Keratinocyte (primary cell): ENCODE measurements around the gene NAPB. TPM values are rescaled to one million over a fixed set of nuclear protein-coding genes. Genes with fewer than 3 reads are reported as not detected.

ENCODE experiments used
- DNase-seq: peaks from one replicate; pipeline ENCODE4 v3.0.0-alpha.2; 2011; ENCODE audit warnings: low read depth, missing footprints, low spot score
- FAIRE-seq: peaks from 2 replicates; lab custom pipeline; 2011; peaks lifted over from hg19 to GRCh38; lab: Jason Lieb, UNC
- H2AFZ ChIP-seq: 2 replicates; pipeline ENCODE4 v1.6.0; 2012; ENCODE audit warnings: low read length, control low read depth, inconsistent platforms; ENCODE audit not compliant: control insufficient read depth
- H3K27ac ChIP-seq: 2 replicates; pipeline ENCODE4 v1.5.1; 2011; ENCODE audit warnings: low read length; ENCODE audit not compliant: control insufficient read depth, insufficient read depth
- H3K27me3 ChIP-seq: 3 replicates; pipeline ENCODE4 v1.6.0; 2011; ENCODE audit warnings: low read length; ENCODE audit not compliant: control insufficient read depth, insufficient read depth; ENCODE audit errors: extremely low read depth
- H3K36me3 ChIP-seq, 2 experiments: 2 replicates in 1 of 2; 3 replicates in 1 of 2; pipeline ENCODE4 v1.5.1; 2011; ENCODE audit warnings: low read length in 2 of 2, mild to moderate bottlenecking in 1 of 2; ENCODE audit not compliant: control insufficient read depth in 2 of 2, insufficient read depth in 2 of 2; ENCODE audit errors: extremely low read depth in 1 of 2
- H3K4me1 ChIP-seq: 3 replicates; pipeline ENCODE4 v1.5.1; 2011; ENCODE audit warnings: low read length; ENCODE audit not compliant: control insufficient read depth, insufficient read depth; ENCODE audit errors: extremely low read depth
- H3K4me2 ChIP-seq: 3 replicates; pipeline ENCODE4 v1.6.0; 2011; ENCODE audit warnings: low read depth, low read length; ENCODE audit not compliant: control insufficient read depth, insufficient read depth; ENCODE audit errors: extremely low read depth
- H3K4me3 ChIP-seq, 3 experiments: fragments of 200-600 bp in 1 of 3; sonication (generic) in 1 of 3; 2 replicates in 2 of 3; 3 replicates in 1 of 3; pipeline ENCODE4 v1.5.1; 2011 to 2016; ENCODE audit warnings: low read length in 3 of 3, mild to moderate bottlenecking in 3 of 3, control low read depth in 2 of 3, inconsistent platforms in 1 of 3, low read depth in 1 of 3, mixed read lengths in 1 of 3, mixed run types in 1 of 3, moderate library complexity in 1 of 3; ENCODE audit not compliant: control insufficient read depth in 2 of 3, insufficient read depth in 2 of 3; ENCODE audit errors: extremely low read depth in 1 of 3
- H3K79me2 ChIP-seq: 2 replicates; pipeline ENCODE4 v1.6.0; 2012; ENCODE audit warnings: low read length; ENCODE audit not compliant: control insufficient read depth, insufficient read depth
- H3K9ac ChIP-seq: 3 replicates; pipeline ENCODE4 v1.6.0; 2011; ENCODE audit warnings: low read length; ENCODE audit not compliant: control insufficient read depth, insufficient read depth; ENCODE audit errors: extremely low read depth
- H3K9me1 ChIP-seq: 3 replicates; pipeline ENCODE4 v1.6.0; 2011; ENCODE audit warnings: low read length; ENCODE audit not compliant: control insufficient read depth, insufficient read depth; ENCODE audit errors: extremely low read depth
- H3K9me3 ChIP-seq: 2 replicates; pipeline ENCODE4 v1.5.1; 2012; ENCODE audit warnings: low read depth, low read length; ENCODE audit not compliant: control insufficient read depth
- H4K20me1 ChIP-seq: 3 replicates; pipeline ENCODE4 v1.6.0; 2011; ENCODE audit warnings: low read length; ENCODE audit not compliant: control insufficient read depth, insufficient read depth; ENCODE audit errors: extremely low read depth
- EZH2 ChIP-seq: IDR thresholded peaks from one replicate; pipeline ENCODE4 v1.6.1; 2012; ENCODE audit warnings: inconsistent platforms, mild to moderate bottlenecking, low read length, moderate library complexity
- dilution Hi-C: fragments of 300-500 bp; cut with MboI; formaldehyde crosslinking; loops from one replicate; pipeline ENCODE4 v1.7.0; 2020; ENCODE audit warnings: low sequenced_read_pairs; ENCODE audit not compliant: extremely low pct_ligation_motif_present
- polyA plus RNA-seq, 5 experiments: library from polyadenylated mRNA; depleted of rRNA in 3 of 5; stranded (reverse) in 3 of 5; stranded (forward) in 1 of 5; unstranded in 1 of 5; fragments of >200 nt; gene quantifications; 1 replicate in 1 of 5; 2 replicates in 3 of 5; 3 replicates in 1 of 5; pipeline versions ENCODE4 v1.2.1 to v1.2.3, GENCODE V29; 2011 to 2012; ENCODE audit warnings: missing spikeins in 2 of 5, low read depth in 1 of 5, low replicate concordance in 1 of 5
- TF ChIP-seq, protein P1 (sequence below), 3 experiments: IDR thresholded peaks in 1 of 3; conservative IDR thresholded peaks in 1 of 3; optimal IDR thresholded peaks in 1 of 3; 2 replicates in 2 of 3; 3 replicates in 1 of 3; pipeline versions ENCODE3 to v1.5.1; 2011; ENCODE audit warnings: low read length in 3 of 3, mild to moderate bottlenecking in 3 of 3, moderate library complexity in 2 of 3, control low read depth in 1 of 3, inconsistent platforms in 1 of 3; ENCODE audit not compliant: insufficient read depth in 2 of 3; ENCODE audit errors: extremely low read depth in 1 of 3

Gene NAPB
- polyA plus RNA-seq, 1 donor (not counting 4 experiments of a cell fraction or from before 2014, with no cell fraction given) = 11.6 TPM

GRCh38 chr20:23417861-23418260 lies 3.4 kb downstream of the NAPB start:
- Histone ChIP-seq H3K36me3 (no peaks in the 10 kb centered on the region), H3K27me3 (no peaks in the 10 kb centered on the region), H2AFZ (no peak overlapping the region), H3K9me3 (no peaks in the 10 kb centered on the region), H3K4me2 (no peak overlapping the region), H3K9ac (no peak overlapping the region), H4K20me1 (no peaks in the 10 kb centered on the region), H3K4me3 (no peak overlapping the region), H3K79me2 (peaks cover 73% of the 10 kb centered on the region), H3K27ac (no peak overlapping the region), H3K9me1 (no peaks in the 10 kb centered on the region), H3K4me1 (peaks cover 16% of the 10 kb centered on the region)
- dilution Hi-C loops = loop anchor here (25.0 kb wide), 1 partner anchor 194 kb away; the partner anchor contains the start of gene CST9
- no peak for TF ChIP-seq EZH2
- TF ChIP-seq, protein P1, sequence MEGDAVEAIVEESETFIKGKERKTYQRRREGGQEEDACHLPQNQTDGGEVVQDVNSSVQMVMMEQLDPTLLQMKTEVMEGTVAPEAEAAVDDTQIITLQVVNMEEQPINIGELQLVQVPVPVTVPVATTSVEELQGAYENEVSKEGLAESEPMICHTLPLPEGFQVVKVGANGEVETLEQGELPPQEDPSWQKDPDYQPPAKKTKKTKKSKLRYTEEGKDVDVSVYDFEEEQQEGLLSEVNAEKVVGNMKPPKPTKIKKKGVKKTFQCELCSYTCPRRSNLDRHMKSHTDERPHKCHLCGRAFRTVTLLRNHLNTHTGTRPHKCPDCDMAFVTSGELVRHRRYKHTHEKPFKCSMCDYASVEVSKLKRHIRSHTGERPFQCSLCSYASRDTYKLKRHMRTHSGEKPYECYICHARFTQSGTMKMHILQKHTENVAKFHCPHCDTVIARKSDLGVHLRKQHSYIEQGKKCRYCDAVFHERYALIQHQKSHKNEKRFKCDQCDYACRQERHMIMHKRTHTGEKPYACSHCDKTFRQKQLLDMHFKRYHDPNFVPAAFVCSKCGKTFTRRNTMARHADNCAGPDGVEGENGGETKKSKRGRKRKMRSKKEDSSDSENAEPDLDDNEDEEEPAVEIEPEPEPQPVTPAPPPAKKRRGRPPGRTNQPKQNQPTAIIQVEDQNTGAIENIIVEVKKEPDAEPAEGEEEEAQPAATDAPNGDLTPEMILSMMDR (optimal IDR thresholded peaks at IDR 0.05 in 1 of 3, IDR thresholded peaks at IDR 0.05 in 1 of 3, conservative IDR thresholded peaks at IDR 0.05 in 1 of 3; ENCODE audit: extremely low read depth in 1 of 3, insufficient read depth in 2 of 3, low read length in 3 of 3) = no peak
- no peak for FAIRE-seq
- no peak for DNase-seq

DNA sequence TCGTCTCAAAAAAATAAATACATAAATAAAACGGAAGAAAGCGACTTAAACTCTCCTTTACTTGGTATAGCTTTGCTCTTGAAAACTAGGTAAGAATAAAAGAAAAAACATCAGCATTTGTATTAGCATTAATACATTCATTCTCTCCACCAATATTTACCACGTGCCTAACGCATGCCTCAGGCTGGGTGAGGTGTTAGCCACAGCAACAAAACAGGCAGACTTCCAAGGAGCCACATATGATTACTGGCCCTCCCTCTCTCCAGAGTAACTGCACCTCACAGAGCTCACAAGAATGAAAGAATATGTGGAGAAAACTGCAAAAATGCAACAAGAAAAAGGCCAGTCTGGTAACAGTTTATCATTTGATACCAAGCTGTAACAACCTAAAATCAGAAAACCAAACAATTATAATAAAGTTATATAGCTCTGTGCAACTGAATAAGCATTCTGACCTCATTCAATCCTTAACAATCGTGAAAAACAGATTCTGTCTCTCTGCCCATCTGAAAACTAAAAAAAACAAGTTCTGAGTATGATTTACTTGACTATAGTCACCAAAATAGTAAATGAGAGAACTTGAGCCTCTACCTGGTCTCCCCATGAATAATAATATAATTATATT lies 5.2 kb downstream of the NAPB start:
- peaks cover 89% of the 10 kb centered on the region for H3K79me2 ChIP-seq
- H3K4me3 ChIP-seq = no peak overlapping the region
- H3K9ac ChIP-seq = no peak overlapping the region
- H4K20me1 ChIP-seq = no peaks in the 10 kb centered on the region
- H3K36me3 ChIP-seq = peaks cover 0 to 2% of the 10 kb centered on the region in 2 experiments
- H3K27me3 ChIP-seq = no peaks in the 10 kb centered on the region
- dilution Hi-C loops = loop anchor here (25.0 kb wide), 1 partner anchor 196 kb away; the partner anchor contains the start of gene CST9
- H3K27ac ChIP-seq = peak overlapping the region; percentile 8
- DNase-seq (no peak), FAIRE-seq (peak; percentile 89)
- no peaks in the 10 kb centered on the region for H3K9me3 ChIP-seq
- H3K4me2 ChIP-seq = no peak overlapping the region
- no peak overlapping the region for H2AFZ ChIP-seq
- H3K9me1 ChIP-seq = no peaks in the 10 kb centered on the region
- H3K4me1 ChIP-seq = peaks cover 16% of the 10 kb centered on the region
- no peak for TF ChIP-seq EZH2
- TF ChIP-seq, protein P1 (optimal IDR thresholded peaks at IDR 0.05 in 1 of 3, IDR thresholded peaks at IDR 0.05 in 1 of 3, conservative IDR thresholded peaks at IDR 0.05 in 1 of 3; ENCODE audit: extremely low read depth in 1 of 3, insufficient read depth in 2 of 3, low read length in 3 of 3) = no peak
